HepG2 (cell line): Measurements from ENCODE around the gene GALNT15. TPM values are rescaled to one million over a fixed set of nuclear protein-coding genes. Genes with fewer than 3 reads are reported as not detected.

Source experiments
- ADNP ChIP-seq: sonication (generic); formaldehyde crosslinking; IDR thresholded peaks from 2 replicates; pipeline ENCODE4 v1.4.0; 2020; ENCODE audit warnings: missing genetic modification reagents
- BRF2 ChIP-seq: sonication (generic); formaldehyde crosslinking; IDR thresholded peaks from 2 replicates; pipeline ENCODE4 v1.8.1; 2022; ENCODE audit warnings: mild to moderate bottlenecking, missing genetic modification reagents
- CERS6 ChIP-seq: sonication (generic); formaldehyde crosslinking; IDR thresholded peaks from 2 replicates; pipeline ENCODE4 v1.5.0; 2020; ENCODE audit warnings: missing genetic modification reagents
- CHCHD3 ChIP-seq: sonication (generic); formaldehyde crosslinking; IDR thresholded peaks from 2 replicates; pipeline ENCODE4 v1.8.0; 2022; ENCODE audit warnings: mild to moderate bottlenecking, missing genetic modification reagents, moderate library complexity
- GLMP ChIP-seq: sonication (generic); formaldehyde crosslinking; IDR thresholded peaks from 2 replicates; pipeline ENCODE4 v1.9.0; 2021; ENCODE audit warnings: missing genetic modification reagents, mild to moderate bottlenecking, borderline replicate concordance
- GRHL1 ChIP-seq: sonication (generic); formaldehyde crosslinking; conservative IDR thresholded peaks from 2 replicates; pipeline ENCODE4 v1.8.0; 2022; ENCODE audit warnings: missing genetic modification reagents
- HCFC1 ChIP-seq: fragments of 150-350 bp; IDR thresholded peaks from 2 replicates; pipeline ENCODE4 v1.6.1; 2014; ENCODE audit warnings: low read depth, low read length
- JUNB ChIP-seq: sonication (generic); formaldehyde crosslinking; IDR thresholded peaks from 2 replicates; pipeline ENCODE4 v1.8.0; 2022; ENCODE audit warnings: missing genetic modification reagents, mild to moderate bottlenecking, borderline replicate concordance
- MAFK ChIP-seq, 2 experiments: IDR thresholded peaks in 1 of 2; conservative IDR thresholded peaks in 1 of 2; 2 replicates each; pipeline ENCODE4 v1.6.1; 2011; ENCODE audit warnings: improper control_type of control experiment in 2 of 2, low read length in 2 of 2
- MBD4 ChIP-seq: IDR thresholded peaks from 2 replicates; pipeline ENCODE4 v1.6.1; 2012; ENCODE audit warnings: low read length, inconsistent platforms, borderline replicate concordance
- MXD1 ChIP-seq: sonication (generic); formaldehyde crosslinking; IDR thresholded peaks from 2 replicates; pipeline ENCODE4 v1.4.0; 2020; ENCODE audit warnings: mild to moderate bottlenecking, missing genetic modification reagents
- NBN ChIP-seq: fragments of 450-650 bp; conservative IDR thresholded peaks from 2 replicates; pipeline ENCODE4 v1.6.1; 2017
- SIX4 ChIP-seq: sonication (generic); formaldehyde crosslinking; IDR thresholded peaks from 2 replicates; pipeline ENCODE4 v1.4.0; 2020; ENCODE audit warnings: missing genetic modification reagents
- TARDBP ChIP-seq: sonication (generic); formaldehyde crosslinking; IDR thresholded peaks from 2 replicates; pipeline ENCODE4 v1.8.0; 2022; ENCODE audit warnings: mild to moderate bottlenecking, missing genetic modification reagents
- ZBTB10 ChIP-seq: sonication (generic); formaldehyde crosslinking; IDR thresholded peaks from 2 replicates; pipeline ENCODE4 v1.4.0; 2020; ENCODE audit warnings: missing genetic modification reagents, borderline replicate concordance
- ZFAT ChIP-seq: sonication (generic); formaldehyde crosslinking; conservative IDR thresholded peaks from 2 replicates; pipeline ENCODE4 v1.8.1; 2023; ENCODE audit warnings: missing genetic modification reagents, inconsistent platforms
- ZNF180 ChIP-seq: sonication (generic); formaldehyde crosslinking; IDR thresholded peaks from 2 replicates; pipeline ENCODE4 v1.4.0; 2020; ENCODE audit warnings: low read depth, missing genetic modification reagents, borderline replicate concordance
- ZNF256 ChIP-seq: sonication (generic); formaldehyde crosslinking; conservative IDR thresholded peaks from 2 replicates; pipeline ENCODE4 v1.4.0; 2020; ENCODE audit warnings: missing genetic modification reagents
- ZNF296 ChIP-seq: sonication (generic); formaldehyde crosslinking; conservative IDR thresholded peaks from 2 replicates; pipeline ENCODE4 v1.5.0; 2020; ENCODE audit warnings: mild to moderate bottlenecking, missing genetic modification reagents
- ZNF766 ChIP-seq: sonication (generic); formaldehyde crosslinking; IDR thresholded peaks from 2 replicates; pipeline ENCODE4 v1.5.0; 2020; ENCODE audit warnings: missing genetic modification reagents, borderline replicate concordance
- ZNF776 ChIP-seq: sonication (generic); formaldehyde crosslinking; IDR thresholded peaks from 2 replicates; pipeline ENCODE4 v1.4.0; 2020; ENCODE audit warnings: mild to moderate bottlenecking, missing genetic modification reagents
- ZSCAN22 ChIP-seq: sonication (generic); formaldehyde crosslinking; IDR thresholded peaks from 2 replicates; pipeline ENCODE4 v1.4.0; 2020; ENCODE audit warnings: mild to moderate bottlenecking, missing genetic modification reagents
- polyA plus RNA-seq, 8 experiments: library from polyadenylated mRNA; depleted of rRNA in 3 of 8; stranded (reverse) in 7 of 8; unstranded in 1 of 8; fragments of >200 nt; fragmentation: Illumina TruSeq in 4 of 8; extraction: Trizol in 4 of 8; gene quantifications; 2 replicates each; pipeline versions ENCODE4 v1.2.1 to v1.2.3, GENCODE V29; 2011 to 2016; ENCODE audit warnings: low read depth in 4 of 8, missing spikeins in 1 of 8, mixed read lengths in 1 of 8; ENCODE audit not compliant: insufficient read depth in 1 of 8
- total RNA-seq, 5 experiments: library from RNA; depleted of rRNA; stranded (reverse); fragments of >200 nt; fragmentation: Illumina TruSeq; extraction: Trizol; gene quantifications; 2 replicates each; pipeline ENCODE4 v1.2.3, GENCODE V29; 2016; ENCODE audit warnings: low read depth in 1 of 5

GALNT15 gene
- total and polyA plus RNA-seq, 2 of the 13 experiments (the other 11 are each of a cell fraction or from before 2014, with no cell fraction given), result 0.02 to 0.04 TPM

- TF ChIP-seq GLMP (CRISPR knock-in tag), result no peak
- no peak for TF ChIP-seq CHCHD3 (CRISPR knock-in tag)
- TF ChIP-seq ZNF296, result no peak
- TF ChIP-seq TARDBP (CRISPR knock-in tag), result peak; percentile 30; the same call in 1 of the 2 replicates
- TF ChIP-seq HCFC1, result peak; percentile 89
- no peak for TF ChIP-seq ZSCAN22 (CRISPR knock-in tag)
- TF ChIP-seq MXD1, result no peak; the same call in none of the 2 replicates
- no peak for TF ChIP-seq ZFAT (CRISPR knock-in tag)
- 0 out of 2 replicates have a peak, but pooled peaks have one; percentile 28 for TF ChIP-seq ZNF256
- TF ChIP-seq ZBTB10 (CRISPR knock-in tag), result no peak
- TF ChIP-seq JUNB (CRISPR knock-in tag), result no peak
- TF ChIP-seq ZNF776 (CRISPR knock-in tag), result no peak
- peak in 1 of 2 experiments; percentile 13; a peak in 1 of 4 replicates for TF ChIP-seq MAFK (conservative IDR thresholded peaks at IDR 0.05 in 1 of 2, IDR thresholded peaks at IDR 0.05 in 1 of 2; ENCODE audit: low read length in 2 of 2)
- no peak for TF ChIP-seq ZNF766 (CRISPR knock-in tag)
- TF ChIP-seq ZNF180, result no peak
- no peak for TF ChIP-seq BRF2 (CRISPR knock-in tag)
- TF ChIP-seq NBN, result no peak
- TF ChIP-seq ADNP (CRISPR knock-in tag), result no peak
- no peak for TF ChIP-seq MBD4
- no peak for TF ChIP-seq CERS6 (CRISPR knock-in tag)
- TF ChIP-seq SIX4 (CRISPR knock-in tag), result no peak
- no peak for TF ChIP-seq GRHL1 (CRISPR knock-in tag)
Measured at GRCh38 chr3:16264708-16265454, 90.4 kb downstream of the GALNT15 start, which contains the start of the genes DPH3 and OXNAD1 (continued).
